Erythroblast (primary cell): ENCODE data around the gene ORM1.

Source experiments
- GATA1 ChIP-seq: IDR thresholded peaks from 2 replicates; pipeline ENCODE4 v1.6.1; 2011; ENCODE audit warnings: low read depth, mild to moderate bottlenecking, control low read depth, low read length, moderate library complexity
- POLR2A ChIP-seq: IDR thresholded peaks from 2 replicates; pipeline ENCODE4 v1.6.1; 2011; ENCODE audit warnings: mild to moderate bottlenecking, low read length

DNA sequence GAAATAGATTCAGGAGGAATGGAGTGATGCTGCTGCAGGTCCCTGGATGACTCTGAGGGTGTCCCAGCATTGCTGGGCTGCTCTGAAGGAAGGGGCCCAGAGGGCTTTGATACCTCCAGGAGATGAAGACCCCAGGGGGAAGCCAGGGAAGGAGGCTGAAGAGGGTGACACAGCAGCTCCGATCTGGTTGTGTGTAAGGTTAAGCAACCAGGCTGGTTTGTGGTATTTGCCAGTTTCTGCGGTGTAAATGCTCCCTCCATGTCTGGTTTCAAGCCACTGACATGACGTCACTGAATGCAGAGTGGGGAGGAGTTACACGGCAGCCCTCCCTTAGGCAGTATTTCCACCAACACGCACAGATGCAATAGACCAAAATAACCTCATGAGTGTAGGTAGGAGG, 40.0 kb upstream of the ORM1 start:
- TF ChIP-seq POLR2A (no peak), GATA1 (no peak)
